Measurements from ENCODE around the gene NUDT8. TPM values are rescaled to one million over a fixed set of nuclear protein-coding genes. Genes with fewer than 3 reads are reported as not detected.

The NUDT8 gene, protein sequence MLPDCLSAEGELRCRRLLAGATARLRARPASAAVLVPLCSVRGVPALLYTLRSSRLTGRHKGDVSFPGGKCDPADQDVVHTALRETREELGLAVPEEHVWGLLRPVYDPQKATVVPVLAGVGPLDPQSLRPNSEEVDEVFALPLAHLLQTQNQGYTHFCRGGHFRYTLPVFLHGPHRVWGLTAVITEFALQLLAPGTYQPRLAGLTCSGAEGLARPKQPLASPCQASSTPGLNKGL
- 5.2 and 10.6 TPM in 2 replicates for total RNA-seq

DNA sequence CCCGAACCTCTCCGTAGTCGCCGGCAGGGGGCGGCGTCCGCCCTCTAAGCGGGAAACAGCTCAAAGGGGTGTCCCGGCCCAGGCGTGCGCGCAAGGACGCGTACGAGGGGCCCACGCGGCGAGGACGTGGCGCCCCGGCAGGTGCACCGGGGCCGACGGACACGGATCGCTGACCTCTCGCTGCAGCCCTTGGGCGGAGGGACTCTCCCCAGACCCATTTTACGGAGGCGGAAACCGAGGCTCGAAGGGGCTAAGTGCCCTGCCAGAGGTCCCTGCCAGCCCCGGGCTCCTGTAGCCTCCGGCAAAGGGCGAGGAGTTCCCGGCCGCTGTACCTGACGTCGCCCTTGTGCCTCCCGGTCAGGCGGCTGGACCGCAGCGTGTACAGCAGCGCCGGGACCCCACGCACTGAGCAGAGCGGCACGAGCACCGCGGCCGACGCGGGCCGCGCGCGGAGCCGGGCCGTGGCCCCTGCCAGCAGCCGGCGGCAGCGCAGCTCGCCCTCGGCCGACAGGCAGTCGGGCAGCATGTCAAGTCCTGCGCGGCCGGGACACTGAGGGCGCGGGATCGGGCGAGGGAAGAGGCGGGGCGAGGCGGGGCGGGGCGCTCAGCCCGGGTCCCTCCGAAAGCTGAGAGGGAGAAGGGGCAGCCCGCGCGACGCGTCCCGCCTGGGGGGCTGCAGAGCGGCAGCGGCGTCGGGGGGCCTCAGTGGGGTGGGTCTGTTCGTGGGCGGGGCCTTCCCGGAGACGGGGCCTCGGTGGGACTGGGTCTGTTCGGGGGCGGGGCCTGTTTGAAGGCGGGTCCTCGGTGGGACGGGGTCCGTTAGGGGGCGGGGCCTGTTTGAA, at the start of gene NUDT8:
NUDT8 (minus strand) TSS at position 552 of the 842 bp plus-strand sequence; CDS start at position 526, 26 bp downstream.

GRCh38 chr11:67674442-67674871, 44.7 kb upstream of the NUDT8 start, which contains the start of gene ALDH3B2:
ALDH3B2 (minus strand) TSS chr11:67674623; CDS start chr11:67666935, 7,688 bp downstream.

GRCh38 chr11:67639438-67639859, 9.7 kb upstream of the NUDT8 start, which contains the start of gene TBX10:
TBX10 (minus strand) TSS chr11:67639763; CDS start chr11:67639472, 291 bp downstream.

DNA sequence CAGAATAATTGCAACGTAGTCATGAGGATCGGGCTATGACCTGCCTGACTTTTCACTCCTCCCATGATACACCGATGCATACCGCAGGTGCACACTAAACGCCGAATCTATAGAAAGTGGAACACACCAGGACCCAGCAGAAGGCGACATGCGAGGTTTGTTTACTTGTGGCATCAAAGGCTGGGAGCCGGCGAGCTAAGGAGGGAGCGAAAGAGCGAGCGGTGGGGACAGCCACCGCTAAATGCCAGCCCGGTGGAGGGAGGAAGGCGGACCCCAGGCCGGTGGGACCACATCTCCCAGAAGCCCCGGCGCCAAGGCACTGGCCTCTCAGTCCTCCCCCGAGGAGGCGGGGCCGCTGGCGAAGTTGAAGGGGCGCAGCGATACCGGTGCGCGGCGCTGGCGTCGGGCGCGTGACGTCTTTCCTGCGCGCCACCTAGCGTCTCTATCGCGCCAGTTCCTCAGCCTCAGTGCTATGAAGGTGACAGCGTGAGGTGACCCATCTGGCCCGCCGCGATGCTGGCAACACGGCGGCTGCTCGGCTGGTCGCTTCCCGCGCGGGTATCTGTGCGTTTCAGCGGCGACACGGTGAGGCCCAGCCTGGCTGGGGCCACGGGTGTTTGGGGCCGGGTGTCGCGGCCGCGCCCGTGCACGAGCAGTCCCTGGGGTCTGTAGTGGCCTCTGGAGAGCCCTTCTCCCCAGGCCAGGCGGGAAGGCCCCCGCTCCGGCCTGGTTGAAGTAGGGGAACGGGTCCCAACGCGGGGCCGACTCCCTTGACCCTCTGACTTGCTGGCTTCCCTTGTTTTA, 23.0 kb downstream of the NUDT8 start, which contains the start of gene NDUFV1:
NDUFV1 (plus strand) TSS at position 445 of the 804 bp plus-strand sequence; CDS start at position 514, 69 bp downstream.

DNA sequence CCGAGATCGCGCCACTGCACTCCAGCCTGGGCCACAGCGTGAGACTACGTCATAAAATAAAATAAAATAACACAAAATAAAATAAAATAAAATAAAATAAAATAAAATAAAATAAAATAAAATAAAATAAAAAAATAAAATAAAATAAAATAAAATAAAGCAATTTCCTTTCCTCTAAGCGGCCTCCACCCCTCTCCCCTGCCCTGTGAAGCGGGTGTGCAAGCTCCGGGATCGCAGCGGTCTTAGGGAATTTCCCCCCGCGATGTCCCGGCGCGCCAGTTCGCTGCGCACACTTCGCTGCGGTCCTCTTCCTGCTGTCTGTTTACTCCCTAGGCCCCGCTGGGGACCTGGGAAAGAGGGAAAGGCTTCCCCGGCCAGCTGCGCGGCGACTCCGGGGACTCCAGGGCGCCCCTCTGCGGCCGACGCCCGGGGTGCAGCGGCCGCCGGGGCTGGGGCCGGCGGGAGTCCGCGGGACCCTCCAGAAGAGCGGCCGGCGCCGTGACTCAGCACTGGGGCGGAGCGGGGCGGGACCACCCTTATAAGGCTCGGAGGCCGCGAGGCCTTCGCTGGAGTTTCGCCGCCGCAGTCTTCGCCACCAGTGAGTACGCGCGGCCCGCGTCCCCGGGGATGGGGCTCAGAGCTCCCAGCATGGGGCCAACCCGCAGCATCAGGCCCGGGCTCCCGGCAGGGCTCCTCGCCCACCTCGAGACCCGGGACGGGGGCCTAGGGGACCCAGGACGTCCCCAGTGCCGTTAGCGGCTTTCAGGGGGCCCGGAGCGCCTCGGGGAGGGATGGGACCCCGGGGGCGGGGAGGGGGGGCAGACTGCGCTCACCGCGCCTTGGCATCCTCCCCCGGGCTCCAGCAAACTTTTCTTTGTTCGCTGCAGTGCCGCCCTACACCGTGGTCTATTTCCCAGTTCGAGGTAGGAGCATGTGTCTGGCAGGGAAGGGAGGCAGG, 46.2 kb downstream of the NUDT8 start, which contains the start of gene GSTP1:
GSTP1 (plus strand) TSS at position 566 of the 958 bp plus-strand sequence; CDS start at position 598, 32 bp downstream.

Small RNA genes lying within 50 kb of the gene (small RNA-seq; reads per million reads assigned to genes)
- gene AP003385.3: not detected

Other genes with a start within 250 kb of the NUDT8 start
- 6.7 and 8.8 TPM in 2 replicates for gene RAD9A, start 238.0 kb downstream of the NUDT8 start, total RNA-seq
- gene PPP1CA, start 228.1 kb downstream of the NUDT8 start, total RNA-seq: 275 and 323 TPM in 2 replicates
- under 0.01 and 0.19 TPM in 2 replicates for gene TBC1D10C, start 225.9 kb downstream of the NUDT8 start, total RNA-seq
- 0.19 and 0.33 TPM in 2 replicates for gene CARNS1, start 214.3 kb downstream of the NUDT8 start, total RNA-seq
- gene RPS6KB2, start 201.4 kb downstream of the NUDT8 start, total RNA-seq: 43.0 and 44.4 TPM in 2 replicates
- 0.19 and 0.33 TPM in 2 replicates for gene PTPRCAP, start 192.3 kb downstream of the NUDT8 start, total RNA-seq
- gene CORO1B, start 186.5 kb downstream of the NUDT8 start, total RNA-seq: 139 and 168 TPM in 2 replicates
- gene GPR152, start 177.2 kb downstream of the NUDT8 start, total RNA-seq: not detected in 2 replicates
- gene CABP4, start 174.6 kb downstream of the NUDT8 start, total RNA-seq: 1.9 and 3.9 TPM in 2 replicates
- gene TMEM134, start 160.7 kb downstream of the NUDT8 start, total RNA-seq: 24.7 and 32.0 TPM in 2 replicates
- gene AIP, start 146.9 kb downstream of the NUDT8 start, total RNA-seq: 38.9 and 59.1 TPM in 2 replicates
- 7.3 and 11.4 TPM in 2 replicates for gene PITPNM1, start 124.6 kb downstream of the NUDT8 start, total RNA-seq
- gene CDK2AP2, start 121.8 kb downstream of the NUDT8 start, total RNA-seq: 24.2 and 24.6 TPM in 2 replicates
- gene CABP2, start 106.5 kb downstream of the NUDT8 start, total RNA-seq: not detected in 2 replicates
- gene GSTP1, start 46.1 kb downstream of the NUDT8 start, total RNA-seq: 524 and 841 TPM in 2 replicates
- 161 and 225 TPM in 2 replicates for gene NDUFV1, start 23.0 kb downstream of the NUDT8 start, total RNA-seq
- gene TBX10, start 9.8 kb upstream of the NUDT8 start, total RNA-seq: not detected in 2 replicates
- not detected in 2 replicates for gene ACY3, start 20.8 kb upstream of the NUDT8 start, total RNA-seq
- not detected in 2 replicates for gene ALDH3B2, start 44.7 kb upstream of the NUDT8 start, total RNA-seq

Data from vein endothelial cell (primary cell).